NCI-H1930 (cell line): Measurements from ENCODE around the gene MTTP.
"Not testable (repeated sequence)": the region's sequence is repeated elsewhere in the genome, so short reads cannot be mapped to it uniquely, and the experiment has no call there.

Experiments used
- DNase-seq, 2 experiments: peaks; one replicate each; lab custom pipeline; 2025; lab: John Stamatoyannopoulos, UW

Gene MTTP

DNA sequence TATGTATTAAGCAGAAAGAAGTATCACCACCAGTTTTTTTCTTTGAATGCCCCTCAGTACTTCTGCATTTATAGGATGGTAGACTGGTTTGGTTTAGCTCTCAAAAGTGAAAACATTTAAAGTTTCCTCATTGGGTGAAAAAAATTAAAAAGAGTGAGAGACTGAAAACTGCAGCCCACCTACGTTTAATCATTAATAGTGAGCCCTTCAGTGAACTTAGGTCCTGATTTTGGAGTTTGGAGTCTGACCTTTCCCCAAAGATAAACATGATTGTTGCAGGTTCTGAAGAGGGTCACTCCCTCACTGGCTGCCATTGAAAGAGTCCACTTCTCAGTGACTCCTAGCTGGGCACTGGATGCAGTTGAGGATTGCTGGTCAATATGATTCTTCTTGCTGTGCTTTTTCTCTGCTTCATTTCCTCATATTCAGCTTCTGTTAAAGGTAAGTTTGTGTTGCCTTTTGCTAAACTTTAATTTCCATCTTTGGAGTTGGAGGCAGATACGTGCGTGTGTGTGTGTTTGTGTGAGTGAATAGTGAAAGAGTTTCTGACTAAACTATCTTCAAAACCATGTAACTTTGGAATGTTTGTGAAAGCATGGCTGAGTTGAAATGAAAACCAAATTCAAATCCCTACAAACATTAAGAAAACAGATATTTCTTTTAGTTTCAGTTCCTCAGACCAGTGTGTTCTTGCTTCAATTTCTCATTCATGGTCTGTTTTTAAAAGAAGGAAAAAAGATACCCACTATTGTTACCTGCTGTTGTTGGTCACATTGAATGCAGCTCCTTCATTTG is at the start of gene MTTP:
Gene MTTP (plus strand): TSS at position 295 of the 795 bp plus-strand sequence. CDS start 86 bp downstream, at position 381.
- no peak for DNase-seq

- no peak for DNase-seq
Measured at GRCh38 chr4:99529228-99529627, 45.4 kb upstream of the MTTP start.

GRCh38 chr4:99529956-99530355 is 44.7 kb upstream of the MTTP start:
- no peak for DNase-seq

DNA sequence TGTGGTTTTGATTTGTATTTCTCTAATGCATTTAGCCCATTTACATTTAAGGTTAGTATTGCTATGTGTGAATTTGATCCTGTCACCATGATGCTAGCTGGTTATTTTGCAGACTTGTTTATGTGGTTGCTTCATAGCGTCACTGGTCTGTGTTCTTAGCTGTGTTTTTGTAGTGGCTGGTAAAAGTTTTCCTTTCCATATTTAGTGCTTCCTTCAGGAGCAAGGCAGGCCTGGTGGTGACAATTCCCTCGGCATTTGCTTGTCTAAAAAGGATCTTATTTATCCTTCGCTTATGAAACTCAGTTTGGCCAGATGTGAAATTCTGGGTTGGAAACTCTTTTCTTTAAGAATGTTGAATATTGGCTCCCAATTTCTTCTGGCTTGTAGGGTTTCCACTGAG is 39.9 kb upstream of the MTTP start:
- not testable (repeated sequence) for DNase-seq

GRCh38 chr4:99536271-99536670 is 38.4 kb upstream of the MTTP start:
- no peak for DNase-seq

GRCh38 chr4:99536848-99537247 is 37.8 kb upstream of the MTTP start:
- no peak for DNase-seq

GRCh38 chr4:99537674-99538073 is 37.0 kb upstream of the MTTP start:
- DNase-seq: no peak

DNA sequence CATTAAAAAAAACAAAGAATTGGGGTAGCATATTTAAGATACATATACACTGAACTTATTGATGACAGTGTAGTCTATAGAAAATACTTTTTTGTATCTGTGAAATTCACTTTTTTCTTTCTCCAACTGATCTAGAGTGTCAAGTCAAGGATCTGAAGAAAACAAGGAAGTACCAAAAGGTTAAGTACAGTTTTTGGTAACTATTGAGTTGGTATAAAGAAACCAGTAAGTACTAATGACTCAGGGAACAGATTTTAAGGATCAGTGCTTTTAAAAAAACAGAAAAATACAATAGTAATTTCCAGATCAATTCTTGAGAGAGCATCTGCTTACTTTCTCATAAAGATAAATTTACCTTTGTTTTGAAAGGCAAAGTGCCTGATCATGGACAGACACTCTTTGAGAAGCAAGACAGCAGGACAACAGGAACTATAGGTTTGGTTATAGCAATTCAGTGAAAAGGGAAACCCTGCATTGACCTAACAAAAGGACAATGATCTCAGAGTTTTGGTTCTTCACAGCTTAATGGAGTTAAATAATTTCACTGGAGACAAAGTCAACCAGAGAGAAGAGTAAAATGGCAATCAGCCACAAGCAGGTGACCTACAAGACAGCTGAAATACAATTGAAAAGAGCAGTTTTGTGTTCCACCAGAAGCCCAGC is 34.2 kb upstream of the MTTP start:
- no peak for DNase-seq

GRCh38 chr4:99552872-99553271 is 21.8 kb upstream of the MTTP start:
- DNase-seq: no peak

DNA sequence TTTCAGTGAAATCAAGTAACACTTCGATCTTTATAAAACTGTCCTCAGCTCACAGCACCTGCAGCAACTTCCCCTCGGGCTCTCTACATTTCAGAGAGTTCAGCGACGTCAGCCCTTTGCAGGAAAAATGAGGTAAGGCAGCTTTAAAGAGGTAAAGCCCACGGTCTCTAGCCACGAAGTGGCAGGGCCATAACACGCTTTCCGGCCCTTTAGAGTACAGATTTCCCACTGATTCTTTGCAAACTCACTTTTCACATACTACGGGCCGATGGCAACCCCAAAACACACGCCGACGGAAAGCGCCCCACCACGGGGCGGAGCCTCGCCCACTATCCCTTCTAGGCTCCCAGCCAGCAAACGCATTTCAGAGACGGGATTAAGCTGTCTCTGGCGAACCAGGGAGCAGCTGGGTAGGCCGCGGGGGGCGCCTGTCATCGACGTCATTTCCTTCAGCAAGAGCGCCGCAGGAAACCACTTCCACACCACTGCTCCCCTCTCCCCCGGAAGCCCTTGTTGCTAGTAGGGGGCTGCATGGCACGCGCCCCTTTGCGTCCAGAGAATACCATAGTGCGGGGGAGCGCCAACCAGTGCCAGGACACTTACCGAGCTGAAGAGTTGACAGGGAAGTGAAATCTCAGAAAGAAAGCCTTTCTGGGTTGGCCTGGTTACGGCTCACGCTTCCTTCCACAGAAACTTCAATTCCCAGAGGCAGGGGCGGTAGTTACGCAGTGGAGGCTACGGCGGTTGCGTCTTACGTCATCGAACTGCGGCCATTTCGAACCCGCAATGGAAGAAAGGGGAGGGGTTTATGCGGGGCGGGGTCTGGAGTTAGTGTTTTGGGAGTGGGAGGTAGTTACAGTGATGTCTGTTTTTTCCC is 11.1 kb upstream of the MTTP start, which contains the start of gene TRMT10A:
Gene TRMT10A (minus strand): TSS at position 730 of the 877 bp plus-strand sequence. CDS start 4,701 bp downstream, outside the sequence.
- peak; percentile 91 to 94 for DNase-seq

DNA sequence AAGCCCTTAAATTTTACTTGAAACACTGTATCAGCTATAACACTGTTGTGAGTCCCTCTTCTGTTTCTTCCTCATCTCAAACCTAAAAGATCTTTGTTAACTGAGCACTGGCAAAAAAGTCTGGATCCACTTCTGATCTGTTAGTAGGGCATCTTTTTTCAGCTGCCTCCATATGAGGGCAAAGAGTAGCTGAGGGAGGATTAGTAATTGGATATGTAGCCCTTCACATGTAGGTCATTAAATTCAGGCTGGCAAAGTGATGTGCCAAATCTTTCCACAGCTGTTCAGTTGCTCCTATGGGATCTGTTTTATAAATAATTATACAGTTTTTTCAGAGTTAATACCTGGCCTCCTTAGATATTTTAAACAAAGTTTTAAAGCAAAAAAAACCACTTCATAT is 9.7 kb upstream of the MTTP start:
- DNase-seq: no peak

GRCh38 chr4:99571883-99572282 is 2.7 kb upstream of the MTTP start:
- DNase-seq: no peak

GRCh38 chr4:99572527-99573240 is 1.9 kb upstream of the MTTP start:
- no peak for DNase-seq

- DNase-seq: no peak
Measured at GRCh38 chr4:99573735-99574368, 772 bp upstream of the MTTP start.

- no peak for DNase-seq
Measured at GRCh38 chr4:99578714-99579113, 4.1 kb downstream of the MTTP start.

DNA sequence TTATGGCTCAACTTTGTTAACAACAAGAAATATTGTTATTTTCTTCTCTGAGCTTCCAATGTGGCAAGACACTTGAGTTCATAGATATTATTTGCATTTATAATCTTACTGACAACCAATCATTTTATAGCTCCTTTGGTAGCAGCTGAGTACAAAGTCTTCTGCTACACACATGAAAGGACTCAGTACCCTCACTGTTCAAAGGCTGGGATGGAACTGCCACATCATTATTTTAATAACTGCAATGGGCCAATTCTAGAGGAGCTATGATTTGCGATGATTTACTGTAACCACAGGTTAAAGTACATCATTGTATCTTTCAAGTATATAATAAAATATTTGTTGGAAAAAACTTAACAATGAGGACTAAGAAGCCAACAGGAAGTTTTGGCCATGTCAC is 10.9 kb downstream of the MTTP start:
- no peak for DNase-seq

GRCh38 chr4:99586322-99586721 is 11.7 kb downstream of the MTTP start:
- DNase-seq: no peak

DNA sequence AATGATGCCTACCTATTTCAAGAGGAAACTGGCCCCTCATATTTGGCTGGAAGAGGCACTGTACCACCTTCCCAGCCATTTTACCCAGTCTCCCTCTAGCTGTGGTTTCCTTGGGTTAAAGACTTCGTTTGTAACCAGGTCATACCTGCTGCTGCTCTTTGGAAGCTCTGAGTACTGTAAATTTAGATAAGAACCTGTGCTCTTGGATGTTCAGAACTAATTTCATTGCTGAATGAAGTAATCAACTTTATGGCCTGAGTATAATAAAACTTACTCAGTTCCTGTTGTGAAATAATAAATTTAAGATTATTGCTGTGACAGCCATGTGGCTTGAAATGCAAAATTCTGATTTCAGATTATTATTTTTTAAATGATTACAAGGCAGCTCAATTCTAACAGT is 12.2 kb downstream of the MTTP start:
- DNase-seq: no peak

DNA sequence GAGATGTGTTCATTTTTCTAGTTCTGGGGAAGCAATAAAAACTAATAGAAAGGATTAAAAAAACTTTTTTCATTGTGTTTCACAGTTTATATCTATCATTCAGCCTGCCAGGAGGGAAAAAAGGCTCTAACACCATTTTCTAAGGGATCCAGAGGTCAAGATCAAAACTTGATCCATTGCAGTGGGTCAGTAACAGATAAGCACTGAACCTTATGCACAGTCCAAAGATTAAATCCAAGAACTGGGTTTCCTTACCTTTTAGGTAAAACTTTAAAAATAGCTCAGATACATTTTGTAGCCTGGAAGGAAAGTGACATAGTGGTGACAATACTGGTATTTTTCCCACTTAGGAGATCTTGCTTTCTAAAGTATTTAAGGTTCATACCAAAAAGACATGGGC is 12.7 kb downstream of the MTTP start:
- DNase-seq: no peak

DNA sequence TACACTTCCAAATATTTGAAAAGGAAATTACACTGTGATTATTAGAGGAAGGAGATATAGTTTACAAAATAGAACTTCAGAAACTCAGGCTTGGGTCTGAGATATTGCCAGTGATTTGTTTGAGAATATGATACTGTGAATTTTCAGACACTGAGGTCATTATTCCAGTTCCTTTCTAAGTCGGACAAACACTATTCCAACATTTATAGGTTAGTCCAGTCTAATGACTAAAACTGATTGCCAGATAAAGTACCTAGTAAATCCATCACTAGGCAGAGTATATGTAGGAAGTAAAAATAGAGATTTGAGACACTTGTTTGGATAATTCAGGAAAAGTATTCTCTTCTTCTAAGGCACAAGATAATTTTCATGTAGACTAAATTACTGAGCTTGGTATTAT is 13.2 kb downstream of the MTTP start:
- no peak for DNase-seq

GRCh38 chr4:99591757-99592156 is 17.1 kb downstream of the MTTP start:
- DNase-seq: peak; percentile 5 to 46
